ENCODE measurements around the gene ENPEP. TPM values are rescaled to one million over a fixed set of nuclear protein-coding genes. Genes with fewer than 3 reads are reported as not detected.

The ENPEP gene
- total and polyA plus RNA-seq, 9 of the 15 experiments (the other 6 are each of a cell fraction or from before 2014, with no cell fraction given), result 0.01 TPM; not detected in 7

- DNase-seq (ENCODE audit: extremely low read depth in 1 of 4, low spot score in 3 of 4) (no peak), ATAC-seq (no peak), FAIRE-seq (no peak)
- CTCF ChIA-PET (ENCODE audit: low intra/inter-chr PET ratio), result no interaction called here
- WGBS (ENCODE audit: insufficient coverage, low coverage, missing lambda C conversion rate), result 2% methylated on average over 6 of the region's 6 CpGs
- H3K36me3 ChIP-seq (ENCODE audit: control insufficient read depth, insufficient read depth, low read length), result no peaks in the 10 kb centered on the region
- in situ Hi-C loops (cut with MboI) (no loop called here), intact Hi-C loops (cut with micrococcal nuclease) (no loop called here)
- BruUV-seq (replicated peaks), result no TSS peak
- TF ChIP-seq HEY1 (CRISPR knock-in tag; IDR thresholded peaks at IDR 0.05; ENCODE audit: borderline replicate concordance) (no peak), RFX5 (IDR thresholded peaks at IDR 0.05; ENCODE audit: low read depth, low read length) (no peak), DACH1 (IDR thresholded peaks at IDR 0.05; ENCODE audit: partially characterized antibody) (no peak), ARID1B (IDR thresholded peaks at IDR 0.05) (no peak), SOX6 (IDR thresholded peaks at IDR 0.05) (no peak), SMARCC2 (IDR thresholded peaks at IDR 0.05; ENCODE audit: low read depth) (no peak), DDX20 (tag; IDR thresholded peaks at IDR 0.05; ENCODE audit: low read depth) (no peak), ZC3H8 (IDR thresholded peaks at IDR 0.05) (no peak), YY1 (IDR thresholded peaks at IDR 0.05; ENCODE audit: borderline replicate concordance in 1 of 3, control insufficient read depth in 1 of 3, extremely low read depth in 1 of 3, insufficient read depth in 3 of 3, insufficient read length in 1 of 3, insufficient replicate concordance in 2 of 3, low read depth in 1 of 3, low read length in 2 of 3) (no peak), EGR1 (conservative IDR thresholded peaks at IDR 0.05) (no peak), FOXP1 (CRISPR knock-in tag; IDR thresholded peaks at IDR 0.05) (no peak), ZNF512 (tag; IDR thresholded peaks at IDR 0.05) (no peak), SFPQ (IDR thresholded peaks at IDR 0.05; ENCODE audit: low read depth, low read length) (no peak), PREB (CRISPR knock-in tag; IDR thresholded peaks at IDR 0.05) (no peak), SP2 (IDR thresholded peaks at IDR 0.05; ENCODE audit: extremely low read depth, low read depth, low read length, poor library complexity, severe bottlenecking) (no peak), ZNF140 (CRISPR knock-in tag; IDR thresholded peaks at IDR 0.05) (no peak)
- no peaks in the 10 kb centered on the region for H3K9me3 ChIP-seq (replicated peaks; ENCODE audit: control insufficient read depth, insufficient read depth, low read depth, low read length)
- H3K9me1 ChIP-seq (ENCODE audit: control insufficient read depth, insufficient read depth, low read length), result no peaks in the 10 kb centered on the region
- no peak overlapping the region for H3K4me3 ChIP-seq
- no peak overlapping the region for H3K9ac ChIP-seq (ENCODE audit: insufficient read depth in 1 of 2, low read depth in 2 of 2, low read length in 2 of 2)
- no peak overlapping the region for H3K4me2 ChIP-seq (ENCODE audit: insufficient read depth, low read length)
- H3K79me2 ChIP-seq (ENCODE audit: control insufficient read depth, insufficient read depth, low read length), result no peaks in the 10 kb centered on the region
- POLR2A ChIA-PET, result no interaction called here
- no peak overlapping the region for H3K27ac ChIP-seq (ENCODE audit: extremely low read depth, low read depth, low read length)
- H4K20me1 ChIP-seq (replicated peaks; ENCODE audit: control insufficient read depth, insufficient read depth, low read length), result no peaks in the 10 kb centered on the region
- H3K4me1 ChIP-seq (replicated peaks in 1 of 2; ENCODE audit: control insufficient read depth in 2 of 2, insufficient read depth in 2 of 2, low read length in 2 of 2), result peaks cover 0 to 6% of the 10 kb centered on the region in 2 experiments; a peak in 2 of 5 replicates
- H3K27me3 ChIP-seq (ENCODE audit: control insufficient read depth in 2 of 2, insufficient read depth in 2 of 2, low read length in 2 of 2), result peaks cover 30 to 37% of the 10 kb centered on the region in 2 experiments; a peak in 4 of 5 replicates
- H2AFZ ChIP-seq (ENCODE audit: low read depth, low read length), result no peak overlapping the region
Observed at GRCh38 chr4:110609044-110609750, 133.2 kb downstream of the ENPEP start.

Measured in K562 (cell line).